ENCODE results near the gene COL24A1.

GRCh38 chr1:86137436-86137835, 19.1 kb downstream of the COL24A1 start:
- no peak for TF ChIP-seq POLR2A (IDR thresholded peaks at IDR 0.05; ENCODE audit: low read depth, low read length)
- no peak for TF ChIP-seq TAF1 (IDR thresholded peaks at IDR 0.05; ENCODE audit: borderline replicate concordance, low read depth, low read length)
- TF ChIP-seq POLR2AphosphoS5 (IDR thresholded peaks at IDR 0.05; ENCODE audit: low read depth, low read length): no peak
